HG03354 (cell line): Measurements from ENCODE around the gene CPN1.
"Not testable (repeated sequence)": the region's sequence is repeated elsewhere in the genome, so short reads cannot be mapped to it uniquely, and the experiment has no call there.

Experiments used
- ATAC-seq: cut with Tn5 transposase; IDR thresholded peaks from one replicate; pipeline ENCODE4 v1.9.1; 2021; ENCODE audit warnings: mild to moderate bottlenecking; ENCODE audit not compliant: unreplicated experiment, poor library complexity, severe bottlenecking

The CPN1 gene

GRCh38 chr10:100033766-100034418, 47.8 kb downstream of the CPN1 start:
- ATAC-seq: no peak

- no peak for ATAC-seq
Measured at GRCh38 chr10:100027416-100027815, 54.3 kb downstream of the CPN1 start.

- no peak for ATAC-seq
Measured at GRCh38 chr10:100025576-100025975, 56.1 kb downstream of the CPN1 start.

- ATAC-seq: no peak
Measured at GRCh38 chr10:100024748-100025147, 56.9 kb downstream of the CPN1 start.

- no peak for ATAC-seq
Measured at GRCh38 chr10:100022403-100022802, 59.3 kb downstream of the CPN1 start.

GRCh38 chr10:100021322-100021721, 60.3 kb downstream of the CPN1 start:
- ATAC-seq: no peak

- no peak for ATAC-seq
Measured at GRCh38 chr10:100020886-100021253, 60.8 kb downstream of the CPN1 start.

GRCh38 chr10:100020142-100020885, 61.4 kb downstream of the CPN1 start:
- ATAC-seq: peak; percentile 86

- no peak for ATAC-seq
Measured at GRCh38 chr10:100019787-100020141, 61.9 kb downstream of the CPN1 start.

GRCh38 chr10:100014071-100014762, 67.5 kb downstream of the CPN1 start:
- ATAC-seq: peak; percentile 79

- ATAC-seq: no peak
Measured at GRCh38 chr10:100013621-100014020, 68.0 kb downstream of the CPN1 start.

GRCh38 chr10:100011906-100012305, 69.8 kb downstream of the CPN1 start:
- ATAC-seq: not testable (repeated sequence)

- peak; percentile 76 for ATAC-seq
Measured at GRCh38 chr10:100009793-100010676, 71.6 kb downstream of the CPN1 start, which contains the start of gene DNMBP. Gene DNMBP, minus strand, starts transcription at chr10:100009947. Its CDS starts 37,823 bp downstream, at chr10:99972124.

- ATAC-seq: peak; percentile 63
Measured at GRCh38 chr10:100009283-100009792, 72.3 kb downstream of the CPN1 start.

- no peak for ATAC-seq
Measured at GRCh38 chr10:100008708-100009282, 72.9 kb downstream of the CPN1 start.

GRCh38 chr10:100008142-100008522, 73.5 kb downstream of the CPN1 start:
- no peak for ATAC-seq

- ATAC-seq: no peak
Measured at GRCh38 chr10:100007231-100008141, 74.2 kb downstream of the CPN1 start.

- ATAC-seq: no peak
Measured at GRCh38 chr10:100006243-100006886, 75.3 kb downstream of the CPN1 start.
